ENCODE data around the gene ATAD2B.
"Not testable (repeated sequence)": the region's sequence is repeated elsewhere in the genome, so short reads cannot be mapped to it uniquely, and the experiment has no call there.

Gene ATAD2B

DNA sequence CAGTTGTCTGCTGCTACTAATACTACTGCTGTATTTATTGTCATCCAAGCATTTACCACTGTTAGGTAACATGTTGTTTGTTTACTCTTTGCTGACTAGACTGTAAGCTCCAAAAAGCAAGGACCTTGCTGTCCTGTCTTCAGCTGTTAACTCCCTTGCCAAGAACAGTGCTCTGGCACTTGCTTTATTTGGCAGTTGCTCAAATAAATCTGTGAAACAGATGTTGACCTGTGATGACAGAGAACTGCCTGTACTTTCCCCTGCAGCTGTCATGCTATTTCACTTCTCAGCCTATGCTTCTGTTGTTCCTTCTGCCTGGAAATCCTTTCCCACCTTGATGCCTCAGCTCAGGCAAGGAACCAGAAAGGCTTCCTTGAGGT lies 181.2 kb downstream of the ATAD2B start:
- DNase-seq (ENCODE audit: low read depth), result peak; percentile 13
- no peak overlapping the region for H3K4me3 ChIP-seq (ENCODE audit: low read depth, low read length)
- TF ChIP-seq, protein P1, sequence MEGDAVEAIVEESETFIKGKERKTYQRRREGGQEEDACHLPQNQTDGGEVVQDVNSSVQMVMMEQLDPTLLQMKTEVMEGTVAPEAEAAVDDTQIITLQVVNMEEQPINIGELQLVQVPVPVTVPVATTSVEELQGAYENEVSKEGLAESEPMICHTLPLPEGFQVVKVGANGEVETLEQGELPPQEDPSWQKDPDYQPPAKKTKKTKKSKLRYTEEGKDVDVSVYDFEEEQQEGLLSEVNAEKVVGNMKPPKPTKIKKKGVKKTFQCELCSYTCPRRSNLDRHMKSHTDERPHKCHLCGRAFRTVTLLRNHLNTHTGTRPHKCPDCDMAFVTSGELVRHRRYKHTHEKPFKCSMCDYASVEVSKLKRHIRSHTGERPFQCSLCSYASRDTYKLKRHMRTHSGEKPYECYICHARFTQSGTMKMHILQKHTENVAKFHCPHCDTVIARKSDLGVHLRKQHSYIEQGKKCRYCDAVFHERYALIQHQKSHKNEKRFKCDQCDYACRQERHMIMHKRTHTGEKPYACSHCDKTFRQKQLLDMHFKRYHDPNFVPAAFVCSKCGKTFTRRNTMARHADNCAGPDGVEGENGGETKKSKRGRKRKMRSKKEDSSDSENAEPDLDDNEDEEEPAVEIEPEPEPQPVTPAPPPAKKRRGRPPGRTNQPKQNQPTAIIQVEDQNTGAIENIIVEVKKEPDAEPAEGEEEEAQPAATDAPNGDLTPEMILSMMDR (IDR thresholded peaks at IDR 0.05; ENCODE audit: insufficient read depth, low read depth, low read length, missing control alignments), result no peak

DNA sequence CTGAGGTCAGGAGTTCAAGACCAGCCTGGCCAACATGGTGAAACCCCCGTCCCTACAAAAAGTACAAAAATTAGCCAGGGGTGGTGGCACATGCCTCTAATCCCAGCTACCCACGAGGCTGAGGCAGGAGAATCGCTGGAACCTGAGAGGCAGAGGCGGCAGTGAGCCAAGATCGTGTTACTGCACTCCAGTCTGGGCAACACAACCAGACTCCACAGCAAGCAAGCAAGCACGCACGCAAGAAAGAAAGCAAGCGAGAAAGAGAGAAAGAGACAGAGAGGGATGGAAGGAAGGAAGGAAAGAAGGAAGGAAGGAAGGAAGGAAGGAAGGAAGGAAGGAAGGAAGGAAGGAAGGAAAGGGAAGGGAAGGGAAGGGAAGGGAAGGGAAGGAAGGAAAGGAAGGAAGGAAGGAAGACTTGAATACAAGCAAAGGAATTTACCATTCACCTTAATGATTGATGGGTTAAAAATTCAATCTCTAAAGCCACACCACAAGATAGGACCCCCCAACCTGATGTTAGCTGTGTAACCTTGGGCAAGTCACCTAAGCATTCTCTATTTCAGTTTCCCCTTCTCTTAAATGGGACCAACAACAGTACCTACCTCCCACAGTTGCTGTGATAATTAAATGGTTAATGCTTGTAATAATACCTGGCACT lies 181.7 kb downstream of the ATAD2B start:
- TF ChIP-seq, protein P1 (IDR thresholded peaks at IDR 0.05; ENCODE audit: insufficient read depth, low read depth, low read length, missing control alignments), result no peak
- H3K4me3 ChIP-seq (ENCODE audit: low read depth, low read length), result no peak overlapping the region
- no peak for DNase-seq (ENCODE audit: low read depth)

DNA sequence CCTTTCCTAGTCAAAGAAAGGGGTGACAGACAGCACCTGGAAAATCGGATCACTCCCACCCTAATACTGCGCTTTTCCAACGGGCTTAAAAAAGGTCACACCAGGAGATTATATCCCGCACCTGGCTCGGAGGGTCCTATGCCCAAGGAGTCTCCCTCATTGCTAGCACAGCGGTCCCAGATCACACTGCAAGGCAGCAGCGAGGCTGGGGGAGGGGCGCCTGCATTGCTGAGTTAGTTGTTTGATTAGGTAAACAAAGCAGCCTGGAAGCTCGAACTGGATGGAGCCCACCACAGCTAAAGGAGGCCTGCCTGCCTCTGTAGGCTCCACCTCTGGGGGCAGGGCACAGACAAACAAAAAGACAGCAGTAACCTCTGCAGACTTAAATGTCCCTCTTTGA lies 190.1 kb downstream of the ATAD2B start:
- not testable (repeated sequence) for DNase-seq (ENCODE audit: low read depth); H3K4me3 ChIP-seq (ENCODE audit: low read depth, low read length)

DNA sequence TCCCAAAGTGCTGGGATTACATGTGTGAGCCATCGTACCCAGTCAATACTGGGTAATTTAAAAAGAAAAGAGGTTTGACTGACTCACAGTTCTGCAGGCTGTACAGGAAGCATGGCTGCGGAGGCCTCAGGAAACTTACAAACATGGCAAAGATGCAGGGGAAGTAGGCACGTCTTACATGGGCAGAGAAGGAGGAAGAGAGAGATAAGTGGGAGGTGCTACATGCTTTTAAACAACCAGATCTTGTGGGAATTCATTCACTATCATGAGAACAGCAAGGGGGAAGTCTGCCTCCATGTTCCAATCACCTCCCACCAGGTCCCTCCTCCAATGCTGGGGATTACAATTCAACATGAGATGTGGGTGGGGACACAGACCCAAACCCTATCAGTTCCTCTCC lies 192.5 kb downstream of the ATAD2B start:
- TF ChIP-seq, protein P1 (IDR thresholded peaks at IDR 0.05; ENCODE audit: insufficient read depth, low read depth, low read length, missing control alignments), result no peak
- H3K4me3 ChIP-seq (ENCODE audit: low read depth, low read length), result no peak overlapping the region
- no peak for DNase-seq (ENCODE audit: low read depth)

DNA sequence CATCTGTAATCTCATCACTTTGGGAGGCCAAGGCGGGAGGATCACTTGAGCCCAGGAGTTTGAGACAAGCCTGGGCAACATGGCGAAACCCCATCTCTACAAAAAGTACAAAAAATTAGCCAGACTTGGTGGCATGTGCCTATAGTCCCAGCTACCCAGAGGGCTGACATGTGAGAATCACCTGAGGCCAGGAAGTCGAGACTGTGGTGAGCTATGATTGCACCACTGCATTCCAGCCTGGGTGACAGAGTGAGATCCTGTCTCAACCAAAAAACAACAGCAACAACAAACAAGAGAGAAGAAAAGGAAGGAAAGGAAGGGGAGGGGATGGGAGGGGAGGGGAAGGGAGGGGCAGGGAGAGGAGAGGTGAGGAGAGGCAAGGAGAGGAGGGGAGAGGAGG lies 203.9 kb downstream of the ATAD2B start:
- not testable (repeated sequence) for H3K4me3 ChIP-seq (ENCODE audit: low read depth, low read length); DNase-seq (ENCODE audit: low read depth)

DNA sequence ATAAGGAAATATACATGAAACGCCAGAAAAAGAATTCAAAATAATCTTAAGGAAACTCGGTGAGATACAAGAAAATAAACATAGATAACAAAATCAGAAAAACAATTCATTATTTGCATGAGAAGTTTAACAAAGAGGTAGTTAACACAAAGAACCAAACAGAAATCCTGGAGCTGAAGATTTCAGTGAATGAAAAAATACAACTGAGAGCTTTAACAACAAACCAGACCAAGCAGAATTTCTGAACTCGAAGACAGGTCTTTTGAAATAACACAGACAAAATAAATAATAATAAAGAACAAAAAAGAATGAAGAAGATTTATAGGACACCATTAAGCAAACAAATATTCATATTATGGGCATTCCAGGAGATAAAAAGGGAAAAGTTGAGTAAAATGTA lies 204.7 kb downstream of the ATAD2B start:
- TF ChIP-seq, protein P1 (IDR thresholded peaks at IDR 0.05; ENCODE audit: insufficient read depth, low read depth, low read length, missing control alignments), result no peak

DNA sequence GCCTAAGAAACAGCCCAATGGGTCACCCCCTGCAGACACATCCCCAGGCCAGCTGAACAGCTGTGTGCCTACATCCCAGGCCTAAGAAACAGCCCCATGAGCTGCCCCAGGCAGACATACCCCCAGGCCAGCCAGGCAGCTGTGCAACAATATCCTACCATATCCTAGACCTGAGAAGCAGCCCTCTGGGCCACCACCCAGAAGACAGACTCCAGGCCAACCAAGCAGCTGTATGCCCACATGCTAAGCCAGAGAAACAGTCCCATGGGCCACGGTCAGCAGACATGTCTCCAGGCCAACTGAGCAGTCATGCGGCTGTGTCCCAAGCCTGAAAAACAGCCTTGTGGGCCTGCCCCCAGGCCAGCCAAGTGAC lies 205.5 kb downstream of the ATAD2B start:
- TF ChIP-seq, protein P1 (IDR thresholded peaks at IDR 0.05; ENCODE audit: insufficient read depth, low read depth, low read length, missing control alignments), result no peak
- no peak overlapping the region for H3K4me3 ChIP-seq (ENCODE audit: low read depth, low read length)
- no peak for DNase-seq (ENCODE audit: low read depth)

More for the DNA sequence above, 204.7 kb downstream of the ATAD2B start:
- DNase-seq (ENCODE audit: low read depth), result no peak
- H3K4me3 ChIP-seq (ENCODE audit: low read depth, low read length), result no peak overlapping the region

DNA sequence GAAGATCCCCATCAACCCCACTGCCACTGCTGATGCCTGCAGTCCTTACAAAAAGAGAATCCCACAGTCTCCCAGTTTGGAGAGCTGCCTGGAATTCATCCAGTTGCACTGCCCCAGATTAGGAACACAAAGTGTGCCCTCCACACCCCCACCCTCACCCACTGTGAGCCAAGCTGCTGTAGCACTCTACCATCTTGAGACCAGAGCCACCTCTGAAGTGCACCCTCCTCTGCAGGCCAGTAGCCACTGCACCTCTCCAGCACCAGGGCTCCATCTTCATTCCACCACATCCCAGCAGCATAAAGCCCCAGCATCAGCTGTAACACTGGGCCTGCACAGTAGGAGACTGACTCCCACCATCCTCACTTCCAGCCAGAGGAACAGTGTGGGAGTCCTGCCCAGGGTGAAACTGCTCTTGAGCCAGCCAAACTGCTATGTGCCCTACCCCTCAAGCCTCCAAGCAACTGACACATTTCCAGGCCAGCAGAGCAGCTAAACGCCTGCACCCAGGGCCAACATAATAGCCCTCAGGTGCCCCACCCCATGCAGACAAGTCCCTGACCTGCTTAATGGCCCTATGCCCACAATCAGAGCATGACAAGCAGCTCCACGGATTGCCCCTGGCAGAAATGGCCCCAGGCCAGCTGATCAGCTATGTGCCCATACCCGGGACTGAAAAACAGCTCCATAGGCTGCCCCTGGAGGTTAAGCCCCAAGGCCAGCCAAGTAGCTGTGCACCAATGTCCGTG lies 206.0 kb downstream of the ATAD2B start:
- H3K4me3 ChIP-seq (ENCODE audit: low read depth, low read length), result no peak overlapping the region
- DNase-seq (ENCODE audit: low read depth), result no peak
- TF ChIP-seq, protein P1 (IDR thresholded peaks at IDR 0.05; ENCODE audit: insufficient read depth, low read depth, low read length, missing control alignments), result no peak

Data from GM12865 (cell line).